Endothelial cell of umbilical vein (primary cell): ENCODE data around the gene FOXJ3. TPM values are rescaled to one million over a fixed set of nuclear protein-coding genes. Genes with fewer than 3 reads are reported as not detected.
A peak's percentile ranks its signal among the peaks of the same experiment; 100 is the strongest.

Experiments used
- BruUV-seq: library from RNA; stranded (reverse); fragments of 400-500 nt; replicated peaks from 2 replicates; lab custom pipeline; 2021; lab: Mats Ljungman, UMichigan
- CTCF ChIA-PET: fragments of 300-600, 350-600 bp; sonication (Branson Sonifier 250); formaldehyde crosslinking; loops from one replicate; lab custom pipeline; 2021; ENCODE audit warnings: antibody characterized with exemption, inconsistent platforms; lab: Charles Lee
- POLR2A ChIA-PET: fragments of 300-600, 350-600 bp; sonication (Branson Sonifier 250); formaldehyde crosslinking; loops from one replicate; lab custom pipeline; 2021; ENCODE audit warnings: antibody characterized with exemption, inconsistent platforms; lab: Charles Lee
- DNase-seq: peaks from one replicate; pipeline ENCODE4 v3.0.0-alpha.2; 2011; ENCODE audit warnings: low read depth, low spot score
- FAIRE-seq: peaks from 2 replicates; lab custom pipeline; 2011; peaks lifted over from hg19 to GRCh38; lab: Jason Lieb, UNC
- H2AFZ ChIP-seq: 2 replicates; pipeline ENCODE4 v1.6.0; 2012; ENCODE audit warnings: low read depth, low read length, control low read depth, inconsistent platforms
- H3K27ac ChIP-seq: 2 replicates; pipeline ENCODE4 v1.5.1; 2011; ENCODE audit warnings: low read depth, mild to moderate bottlenecking, control low read depth, low read length, moderate library complexity; ENCODE audit not compliant: insufficient read depth
- H3K27me3 ChIP-seq, 2 experiments: 2 replicates each; pipeline versions ENCODE4 v1.6.0 to v1.6.1; 2011; ENCODE audit warnings: low read length in 2 of 2, mixed read lengths in 1 of 2; ENCODE audit not compliant: control insufficient read depth in 2 of 2, insufficient read depth in 2 of 2
- H3K36me3 ChIP-seq, 2 experiments: 2 replicates in 1 of 2; 3 replicates in 1 of 2; pipeline ENCODE4 v1.5.1; 2011; ENCODE audit warnings: low read length in 2 of 2, mild to moderate bottlenecking in 1 of 2, moderate library complexity in 1 of 2; ENCODE audit not compliant: control insufficient read depth in 2 of 2, insufficient read depth in 2 of 2; ENCODE audit errors: extremely low read depth in 1 of 2
- H3K4me1 ChIP-seq: 3 replicates; pipeline ENCODE4 v1.5.1; 2011; ENCODE audit warnings: mild to moderate bottlenecking, low read length; ENCODE audit not compliant: control insufficient read depth, insufficient read depth; ENCODE audit errors: extremely low read depth
- H3K4me2 ChIP-seq: 2 replicates; pipeline ENCODE4 v1.6.1; 2011; ENCODE audit warnings: low read length, control low read depth, mixed read lengths; ENCODE audit not compliant: insufficient read depth
- H3K4me3 ChIP-seq, 3 experiments: fragments of 200-600 bp in 1 of 3; sonication (generic), shearing (Covaris generic) in 1 of 3; replicated peaks in 1 of 3; 2 replicates each; pipeline ENCODE4 v1.5.1; 2011 to 2016; ENCODE audit warnings: control low read depth in 3 of 3, low read length in 3 of 3, mild to moderate bottlenecking in 2 of 3, inconsistent platforms in 1 of 3, low read depth in 1 of 3, moderate library complexity in 1 of 3; ENCODE audit not compliant: insufficient read depth in 1 of 3
- H3K79me2 ChIP-seq: 2 replicates; pipeline ENCODE4 v1.6.0; 2012; ENCODE audit warnings: low read length, inconsistent platforms; ENCODE audit not compliant: control insufficient read depth, insufficient read depth
- H3K9ac ChIP-seq: replicated peaks from 2 replicates; pipeline ENCODE3; 2011; ENCODE audit warnings: low read length, control low read depth; ENCODE audit not compliant: insufficient read depth; ENCODE audit errors: extremely low read depth
- H3K9me1 ChIP-seq: replicated peaks from 3 replicates; pipeline ENCODE4 v1.6.0; 2011; ENCODE audit warnings: mild to moderate bottlenecking, low read length; ENCODE audit not compliant: control insufficient read depth, insufficient read depth; ENCODE audit errors: extremely low read depth
- H3K9me3 ChIP-seq: replicated peaks from 2 replicates; pipeline ENCODE4 v1.5.1; 2012; ENCODE audit warnings: low read length, inconsistent platforms; ENCODE audit not compliant: control insufficient read depth, insufficient read depth
- H4K20me1 ChIP-seq: replicated peaks from 2 replicates; pipeline ENCODE3; 2011; ENCODE audit warnings: mild to moderate bottlenecking, low read length; ENCODE audit not compliant: control insufficient read depth, insufficient read depth; ENCODE audit errors: extremely low read depth
- CTCF ChIP-seq, 2 donors: IDR thresholded peaks; 1 replicate in 1 of 2; 2 replicates in 1 of 2; pipeline ENCODE4 v1.5.1; 2011; ENCODE audit warnings: low read length in 2 of 2, mild to moderate bottlenecking in 2 of 2, moderate library complexity in 2 of 2, control low read depth in 1 of 2, inconsistent platforms in 1 of 2, low read depth in 1 of 2; ENCODE audit not compliant: insufficient read depth in 1 of 2; ENCODE audit errors: extremely low read depth in 1 of 2
- EZH2 ChIP-seq: IDR thresholded peaks from 2 replicates; pipeline ENCODE4 v1.6.1; 2012; ENCODE audit warnings: borderline replicate concordance, low read depth, mild to moderate bottlenecking, moderate library complexity, low read length, inconsistent platforms; ENCODE audit not compliant: severe bottlenecking
- FOS ChIP-seq: IDR thresholded peaks from 2 replicates; pipeline ENCODE4 v1.6.1; 2011; ENCODE audit warnings: mild to moderate bottlenecking, low read length, moderate library complexity, borderline replicate concordance; ENCODE audit not compliant: insufficient read depth
- GATA2 ChIP-seq: IDR thresholded peaks from 2 replicates; pipeline ENCODE4 v1.7.0; 2011; ENCODE audit warnings: low read depth, mild to moderate bottlenecking, moderate library complexity, mixed read lengths, low read length; ENCODE audit not compliant: insufficient read length, insufficient read depth
- JUN ChIP-seq: IDR thresholded peaks from 2 replicates; pipeline ENCODE4 v1.6.1; 2011; ENCODE audit warnings: borderline replicate concordance, low read depth; ENCODE audit not compliant: insufficient read length, insufficient read depth
- MAX ChIP-seq: IDR thresholded peaks from 2 replicates; pipeline ENCODE4 v1.6.1; 2011; ENCODE audit not compliant: insufficient read depth, insufficient read length
- MYC ChIP-seq: IDR thresholded peaks from one replicate; pipeline ENCODE4 v1.6.1; 2011; ENCODE audit warnings: mild to moderate bottlenecking, low read depth, low read length
- POLR2A ChIP-seq: IDR thresholded peaks from 2 replicates; pipeline ENCODE4 v1.6.1; 2012; ENCODE audit warnings: low read depth, mild to moderate bottlenecking, control low read depth, low read length
- POLR2AphosphoS5 ChIP-seq: IDR thresholded peaks from 2 replicates; pipeline ENCODE4 v1.6.1; 2012; ENCODE audit warnings: low read depth, mild to moderate bottlenecking, control low read depth, low read length, moderate library complexity; ENCODE audit not compliant: insufficient read depth
- dilution Hi-C: fragments of 300-500 bp; cut with MboI; formaldehyde crosslinking; loops from one replicate; pipeline ENCODE4 v1.15.0; 2019; ENCODE audit warnings: low sequenced_read_pairs; ENCODE audit not compliant: extremely low pct_ligation_motif_present
- intact Hi-C: fragments of 100-400 bp; cut with micrococcal nuclease; formaldehyde crosslinking; loops from one replicate; pipeline ENCODE4 v1.10.0; 2022
- polyA plus RNA-seq, 4 experiments: library from polyadenylated mRNA; depleted of rRNA in 3 of 4; stranded (reverse) in 3 of 4; unstranded in 1 of 4; fragments of >200 nt; gene quantifications; 2 replicates each; pipeline versions ENCODE4 v1.2.1 to v1.2.3, GENCODE V29; 2011 to 2012; ENCODE audit warnings: missing spikeins in 1 of 4
- total RNA-seq: library from RNA; stranded (reverse); gene quantifications from 2 replicates; pipeline ENCODE4 v1.2.3, GENCODE V29; 2021

FOXJ3 gene
- total and polyA plus RNA-seq, 2 donors (not counting 3 experiments of a cell fraction or from before 2014, with no cell fraction given) = 34.7 to 38.8 TPM

GRCh38 chr1:42206164-42206563 lies 128.9 kb downstream of the FOXJ3 start:
- dilution Hi-C loops = no loop called here
- no peak for FAIRE-seq
- no peak overlapping the region for H2AFZ ChIP-seq
- DNase-seq = no peak
- H3K27me3 ChIP-seq = no peaks in the 10 kb centered on the region
- peaks cover 32% of the 10 kb centered on the region for H3K79me2 ChIP-seq
- POLR2A ChIA-PET = no interaction called here
- H4K20me1 ChIP-seq = peaks cover 2% of the 10 kb centered on the region
- no peak overlapping the region for H3K27ac ChIP-seq
- H3K4me3 ChIP-seq = no peak overlapping the region
- intact Hi-C loops = no loop called here
- no peak overlapping the region for H3K4me2 ChIP-seq
- H3K9me1 ChIP-seq = no peaks in the 10 kb centered on the region
- no peaks in the 10 kb centered on the region for H3K36me3 ChIP-seq
- H3K9me3 ChIP-seq = no peaks in the 10 kb centered on the region
- H3K9ac ChIP-seq = no peak overlapping the region
- TF ChIP-seq POLR2AphosphoS5 (no peak), GATA2 (peak; percentile 22), FOS (peak; percentile 5), CTCF (IDR thresholded peaks at IDR 0.05; ENCODE audit: extremely low read depth in 1 of 2, insufficient read depth in 1 of 2, low read depth in 1 of 2, low read length in 2 of 2) (no peak)
- peaks cover 9% of the 10 kb centered on the region for H3K4me1 ChIP-seq
- no TSS peak for BruUV-seq
- CTCF ChIA-PET = interaction anchor here (1.9 kb wide), 1 partner anchor 33 kb away, joined by 8 read pairs; no protein-coding TSS in a partner anchor

- FAIRE-seq = no peak
- no TSS peak for BruUV-seq
- Histone ChIP-seq H4K20me1 (no peaks in the 10 kb centered on the region), H3K4me1 (no peaks in the 10 kb centered on the region), H3K4me2 (no peak overlapping the region), H3K9ac (no peak overlapping the region), H3K9me1 (no peaks in the 10 kb centered on the region), H3K79me2 (peaks cover 2% of the 10 kb centered on the region), H3K9me3 (no peaks in the 10 kb centered on the region), H3K27ac (no peak overlapping the region), H3K4me3 (no peak overlapping the region), H3K36me3 (peaks cover 0 to 3% of the 10 kb centered on the region in 2 experiments), H3K27me3 (no peaks in the 10 kb centered on the region), H2AFZ (no peak overlapping the region)
- no peak for DNase-seq
- ChIA-PET CTCF (interaction anchor here (0.8 to 1.6 kb wide), 3 partner anchors 13 to 29 kb away, joined by 3 to 4 read pairs (median 3); no protein-coding TSS in a partner anchor), POLR2A (no interaction called here)
- dilution Hi-C loops = no loop called here
- intact Hi-C loops = no loop called here
- TF ChIP-seq MAX (no peak), FOS (no peak), EZH2 (no peak), CTCF (IDR thresholded peaks at IDR 0.05; ENCODE audit: extremely low read depth in 1 of 2, insufficient read depth in 1 of 2, low read depth in 1 of 2, low read length in 2 of 2) (no peak), JUN (no peak), GATA2 (no peak), MYC (no peak), POLR2A (no peak), POLR2AphosphoS5 (no peak)
These were observed 133.0 kb downstream of the FOXJ3 start for GRCh38 chr1:42201986-42202385.
